Thyroid gland (tissue), 4 donors: ENCODE measurements around the gene KRT81. TPM values are rescaled to one million over a fixed set of nuclear protein-coding genes. Genes with fewer than 3 reads are reported as not detected.

Experiments
- DNase-seq, 2 donors: peaks; one replicate each; pipeline ENCODE4 v3.0.0-alpha.2; 2019
- H3K27ac ChIP-seq, 3 donors: fragments of 200-600 bp; sonication (generic); 1 replicate in 2 of 3; 2 replicates in 1 of 3; pipeline ENCODE4 v1.5.1; 2016 to 2019; ENCODE audit warnings: mild to moderate bottlenecking in 1 of 3, moderate library complexity in 1 of 3
- H3K27me3 ChIP-seq: fragments of 200-600 bp; sonication (generic); one replicate; pipeline ENCODE4 v1.5.1; 2019
- H3K36me3 ChIP-seq, 2 donors: fragments of 200-600 bp; sonication (generic); one replicate each; pipeline ENCODE4 v1.5.1; 2016 to 2019
- H3K4me1 ChIP-seq, 2 donors: fragments of 200-600 bp; sonication (generic); one replicate each; pipeline ENCODE4 v1.5.1; 2017 to 2019
- H3K4me3 ChIP-seq, 3 donors: fragments of 200-600 bp; sonication (generic); replicated peaks in 1 of 3; 1 replicate in 2 of 3; 2 replicates in 1 of 3; pipeline ENCODE4 v1.5.1; 2016; ENCODE audit warnings: mild to moderate bottlenecking in 1 of 3
- H3K9me3 ChIP-seq: fragments of 200-600 bp; sonication (generic); one replicate; pipeline ENCODE4 v1.5.1; 2017
- POLR2A ChIP-seq, 2 donors: fragments of 450-650 bp; IDR thresholded peaks; one replicate each; pipeline ENCODE4 v1.6.1; 2017; ENCODE audit warnings: antibody characterized with exemption in 2 of 2, mild to moderate bottlenecking in 2 of 2, moderate library complexity in 1 of 2
- WGBS, 2 donors: methylation state at CpG; one replicate each; pipeline ENCODE4 v1.1.5; 2017; 5-methylcytosine and 5-hydroxymethylcytosine counted together
- intact Hi-C: fragments of 100-400 bp; cut with DNase I; formaldehyde crosslinking; loops from one replicate; pipeline ENCODE4 v1.15.1; 2023
- total RNA-seq, 4 donors: library from RNA; depleted of rRNA; stranded (reverse); fragments of >200 nt; gene quantifications; one replicate each; pipeline ENCODE4 v1.2.3, GENCODE V29; 2016
- TF ChIP-seq, protein P1 (sequence below), 6 experiments: fragments of 200-600 bp in 3 of 6; fragments of 450-650 bp in 3 of 6; sonication (generic) in 3 of 6; IDR thresholded peaks; one replicate each; pipeline ENCODE4 v1.5.1; 2016 to 2019; ENCODE audit warnings: antibody characterized with exemption in 6 of 6, mild to moderate bottlenecking in 2 of 6, inconsistent platforms in 1 of 6, moderate library complexity in 1 of 6

KRT81 gene
- total RNA-seq, 4 donors from 2014 or later: 0.11 to 0.71 TPM; not detected in 2

DNA sequence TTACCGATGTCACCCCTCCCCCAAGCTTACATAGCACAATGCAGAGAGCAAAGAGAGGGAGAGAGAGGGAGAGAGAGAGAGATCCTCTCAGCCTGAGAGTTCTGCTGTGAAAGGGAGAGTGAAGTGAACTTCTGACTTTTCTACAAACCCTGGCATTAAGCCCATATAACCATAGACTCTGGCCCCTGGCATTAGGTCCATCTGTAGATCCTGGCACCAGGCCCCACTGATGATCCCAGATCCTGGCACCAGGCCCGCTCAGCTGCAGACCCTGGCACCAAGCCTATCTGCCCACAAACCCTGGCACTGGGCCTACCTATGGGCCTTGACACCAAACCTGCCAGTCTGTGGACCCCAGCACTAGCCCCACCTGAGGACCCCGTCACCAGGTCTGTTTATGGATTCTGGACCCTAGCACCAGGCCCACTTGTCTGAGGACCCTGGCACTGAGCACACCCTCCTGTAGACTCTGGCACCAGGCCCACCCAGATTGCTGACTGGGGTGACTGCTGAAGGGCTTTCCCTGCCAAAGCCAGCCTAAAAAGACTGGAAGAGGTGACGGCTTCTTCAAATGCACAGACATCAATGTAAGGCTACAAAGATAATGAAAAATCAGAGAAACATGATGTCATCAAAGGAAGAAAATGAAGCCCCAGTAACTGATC lies 44.4 kb upstream of the KRT81 start:
- H3K36me3 ChIP-seq: no peaks in the 10 kb centered on the region
- DNase-seq: no peak
- peaks cover 6 to 20% of the 10 kb centered on the region in 2 donors for H3K4me1 ChIP-seq
- H3K27ac ChIP-seq: no peak overlapping the region
- no peaks in the 10 kb centered on the region for H3K9me3 ChIP-seq
- H3K27me3 ChIP-seq: no peaks in the 10 kb centered on the region
- H3K4me3 ChIP-seq: no peak overlapping the region
- TF ChIP-seq, protein P1, sequence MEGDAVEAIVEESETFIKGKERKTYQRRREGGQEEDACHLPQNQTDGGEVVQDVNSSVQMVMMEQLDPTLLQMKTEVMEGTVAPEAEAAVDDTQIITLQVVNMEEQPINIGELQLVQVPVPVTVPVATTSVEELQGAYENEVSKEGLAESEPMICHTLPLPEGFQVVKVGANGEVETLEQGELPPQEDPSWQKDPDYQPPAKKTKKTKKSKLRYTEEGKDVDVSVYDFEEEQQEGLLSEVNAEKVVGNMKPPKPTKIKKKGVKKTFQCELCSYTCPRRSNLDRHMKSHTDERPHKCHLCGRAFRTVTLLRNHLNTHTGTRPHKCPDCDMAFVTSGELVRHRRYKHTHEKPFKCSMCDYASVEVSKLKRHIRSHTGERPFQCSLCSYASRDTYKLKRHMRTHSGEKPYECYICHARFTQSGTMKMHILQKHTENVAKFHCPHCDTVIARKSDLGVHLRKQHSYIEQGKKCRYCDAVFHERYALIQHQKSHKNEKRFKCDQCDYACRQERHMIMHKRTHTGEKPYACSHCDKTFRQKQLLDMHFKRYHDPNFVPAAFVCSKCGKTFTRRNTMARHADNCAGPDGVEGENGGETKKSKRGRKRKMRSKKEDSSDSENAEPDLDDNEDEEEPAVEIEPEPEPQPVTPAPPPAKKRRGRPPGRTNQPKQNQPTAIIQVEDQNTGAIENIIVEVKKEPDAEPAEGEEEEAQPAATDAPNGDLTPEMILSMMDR (IDR thresholded peaks at IDR 0.05): no peak
- TF ChIP-seq POLR2A (IDR thresholded peaks at IDR 0.05): no peak
- intact Hi-C loops: no loop called here
- 70 to 72% methylated on average over 3 to 4 of the region's 4 CpGs for WGBS, 2 donors

DNA sequence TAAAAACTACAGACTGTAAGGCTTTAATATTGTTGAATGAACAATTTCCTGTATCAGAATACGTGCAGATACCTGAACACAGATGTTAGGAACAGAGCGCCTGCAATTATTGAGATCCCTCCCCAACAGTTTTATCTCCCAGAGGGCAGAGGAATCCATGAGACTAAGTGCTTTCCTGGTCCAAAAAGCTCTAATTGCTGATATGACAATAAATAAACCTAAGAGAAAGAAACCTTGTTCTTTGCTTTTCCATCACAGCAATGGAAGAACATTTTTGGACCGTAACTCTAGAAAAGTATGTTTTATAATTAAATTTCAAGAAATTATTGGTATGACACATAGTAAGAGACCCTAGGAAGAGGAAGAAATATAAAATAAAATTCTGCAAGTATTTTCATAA lies 42.9 kb upstream of the KRT81 start:
- intact Hi-C loops: no loop called here
- DNase-seq: no peak
- Histone ChIP-seq H3K4me3 (no peak overlapping the region), H3K9me3 (no peaks in the 10 kb centered on the region), H3K27ac (no peak overlapping the region), H3K27me3 (no peaks in the 10 kb centered on the region), H3K36me3 (no peaks in the 10 kb centered on the region), H3K4me1 (peaks cover 6 to 16% of the 10 kb centered on the region in 2 donors)
- WGBS, 2 donors: 96% methylated on average over 3 of the region's 3 CpGs
- no peak for TF ChIP-seq POLR2A (IDR thresholded peaks at IDR 0.05)
- TF ChIP-seq, protein P1 (IDR thresholded peaks at IDR 0.05): no peak

DNA sequence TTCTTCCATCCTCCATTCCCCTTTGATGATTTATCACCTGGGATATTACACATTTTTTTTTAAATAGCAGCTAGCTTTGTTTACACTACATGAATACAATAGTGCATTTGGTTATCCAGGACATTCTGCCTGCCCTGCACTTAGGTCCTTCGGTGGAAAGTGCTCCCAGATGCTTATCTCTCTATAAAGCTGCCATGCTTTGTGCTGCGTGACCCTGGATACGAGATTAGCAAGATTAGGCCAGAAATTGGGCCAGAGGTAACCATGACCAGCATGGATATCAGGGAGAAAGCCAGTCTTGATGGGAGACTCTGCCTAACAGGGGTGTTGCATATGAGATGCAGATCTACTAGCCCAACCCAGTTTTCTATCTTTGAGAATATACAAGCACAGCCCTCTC lies 42.0 kb upstream of the KRT81 start:
- Histone ChIP-seq H3K27me3 (no peaks in the 10 kb centered on the region), H3K4me1 (peaks cover 6 to 17% of the 10 kb centered on the region in 2 donors), H3K4me3 (no peak overlapping the region), H3K9me3 (no peaks in the 10 kb centered on the region), H3K27ac (no peak overlapping the region), H3K36me3 (no peaks in the 10 kb centered on the region)
- WGBS, 2 donors: 73 to 77% methylated on average over 3 of the region's 3 CpGs
- intact Hi-C loops: no loop called here
- no peak for TF ChIP-seq POLR2A (IDR thresholded peaks at IDR 0.05)
- TF ChIP-seq, protein P1 (IDR thresholded peaks at IDR 0.05): no peak
- no peak for DNase-seq

DNA sequence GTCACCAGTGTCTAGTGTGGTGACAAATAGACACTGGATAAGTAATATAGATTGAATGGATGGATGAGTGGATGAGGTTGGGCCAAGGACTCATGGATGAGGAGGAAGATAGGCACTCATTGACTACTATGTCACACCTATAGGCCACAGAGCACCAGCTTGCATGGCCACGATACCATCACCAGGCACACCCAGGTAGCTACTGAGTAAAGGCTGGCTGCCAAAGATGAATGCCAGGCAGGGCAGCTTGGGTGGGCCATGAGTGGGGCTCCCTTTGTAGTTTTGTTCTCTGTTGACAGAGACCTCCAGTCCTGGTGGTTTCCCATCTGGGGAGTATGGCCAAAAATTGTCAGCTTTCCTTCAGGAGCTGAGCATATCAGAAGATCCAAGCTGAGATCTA lies 41.0 kb upstream of the KRT81 start:
- TF ChIP-seq, protein P1 (IDR thresholded peaks at IDR 0.05): no peak
- TF ChIP-seq POLR2A (IDR thresholded peaks at IDR 0.05): no peak
- Histone ChIP-seq H3K36me3 (no peaks in the 10 kb centered on the region), H3K27ac (peak overlapping the region; percentile 33 to 63 (median 49)), H3K4me1 (peaks cover 6 to 26% of the 10 kb centered on the region in 2 donors), H3K27me3 (no peaks in the 10 kb centered on the region), H3K4me3 (no peak overlapping the region), H3K9me3 (no peaks in the 10 kb centered on the region)
- WGBS, 2 donors: 86 to 100% methylated on average over 1 of the region's 1 CpG
- no peak for DNase-seq
- intact Hi-C loops: no loop called here

DNA sequence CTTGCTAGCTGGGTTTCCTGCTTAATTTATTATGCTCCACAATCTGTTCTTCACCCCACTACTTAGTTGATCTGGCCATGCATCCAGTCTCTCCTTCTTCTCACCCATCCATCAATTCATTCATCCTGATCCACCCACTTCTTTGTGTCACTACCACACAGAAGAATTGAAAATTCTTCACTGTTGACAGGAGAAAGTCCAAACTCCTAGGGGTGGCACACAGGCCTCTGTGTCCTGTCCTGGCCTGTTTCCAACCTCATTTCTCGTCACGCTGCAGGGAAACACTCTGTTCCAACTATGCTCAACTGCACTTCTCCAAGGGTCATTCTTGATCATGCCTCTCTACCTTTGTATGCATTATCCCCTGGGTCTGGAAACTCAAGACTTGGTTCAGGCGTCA lies 40.5 kb upstream of the KRT81 start:
- intact Hi-C loops: no loop called here
- WGBS, 2 donors: 35 to 36% methylated on average over 3 of the region's 3 CpGs
- no peaks in the 10 kb centered on the region for H3K9me3 ChIP-seq

More for the DNA sequence above, 40.5 kb upstream of the KRT81 start:
- TF ChIP-seq, protein P1 (IDR thresholded peaks at IDR 0.05): no peak
- no peak for TF ChIP-seq POLR2A (IDR thresholded peaks at IDR 0.05)
- H3K4me3 ChIP-seq: no peak overlapping the region
- no peaks in the 10 kb centered on the region for H3K27me3 ChIP-seq
- peaks cover 6 to 30% of the 10 kb centered on the region in 2 donors for H3K4me1 ChIP-seq
- peak overlapping the region in 2 of 3 donors; percentile 33 to 63 for H3K27ac ChIP-seq
- H3K36me3 ChIP-seq: no peaks in the 10 kb centered on the region
- peak; percentile 72 to 80 for DNase-seq
